Endothelial cell of umbilical vein (primary cell): ENCODE results near the gene OPTC. TPM values are rescaled to one million over a fixed set of nuclear protein-coding genes. Genes with fewer than 3 reads are reported as not detected.

Experiments used
- BruUV-seq: library from RNA; stranded (reverse); fragments of 400-500 nt; replicated peaks from 2 replicates; lab custom pipeline; 2021; lab: Mats Ljungman, UMichigan
- CTCF ChIA-PET: fragments of 300-600, 350-600 bp; sonication (Branson Sonifier 250); formaldehyde crosslinking; loops from one replicate; lab custom pipeline; 2021; ENCODE audit warnings: antibody characterized with exemption, inconsistent platforms; lab: Charles Lee
- POLR2A ChIA-PET: fragments of 300-600, 350-600 bp; sonication (Branson Sonifier 250); formaldehyde crosslinking; loops from one replicate; lab custom pipeline; 2021; ENCODE audit warnings: antibody characterized with exemption, inconsistent platforms; lab: Charles Lee
- DNase-seq: peaks from one replicate; pipeline ENCODE4 v3.0.0-alpha.2; 2011; ENCODE audit warnings: low read depth, low spot score
- FAIRE-seq: peaks from 2 replicates; lab custom pipeline; 2011; peaks lifted over from hg19 to GRCh38; lab: Jason Lieb, UNC
- H2AFZ ChIP-seq: 2 replicates; pipeline ENCODE4 v1.6.0; 2012; ENCODE audit warnings: low read depth, low read length, control low read depth, inconsistent platforms
- H3K27ac ChIP-seq: 2 replicates; pipeline ENCODE4 v1.5.1; 2011; ENCODE audit warnings: low read depth, mild to moderate bottlenecking, control low read depth, low read length, moderate library complexity; ENCODE audit not compliant: insufficient read depth
- H3K27me3 ChIP-seq, 2 experiments: 2 replicates each; pipeline versions ENCODE4 v1.6.0 to v1.6.1; 2011; ENCODE audit warnings: low read length in 2 of 2, mixed read lengths in 1 of 2; ENCODE audit not compliant: control insufficient read depth in 2 of 2, insufficient read depth in 2 of 2
- H3K36me3 ChIP-seq, 2 experiments: 2 replicates in 1 of 2; 3 replicates in 1 of 2; pipeline ENCODE4 v1.5.1; 2011; ENCODE audit warnings: low read length in 2 of 2, mild to moderate bottlenecking in 1 of 2, moderate library complexity in 1 of 2; ENCODE audit not compliant: control insufficient read depth in 2 of 2, insufficient read depth in 2 of 2; ENCODE audit errors: extremely low read depth in 1 of 2
- H3K4me1 ChIP-seq: 3 replicates; pipeline ENCODE4 v1.5.1; 2011; ENCODE audit warnings: mild to moderate bottlenecking, low read length; ENCODE audit not compliant: control insufficient read depth, insufficient read depth; ENCODE audit errors: extremely low read depth
- H3K4me2 ChIP-seq: 2 replicates; pipeline ENCODE4 v1.6.1; 2011; ENCODE audit warnings: low read length, control low read depth, mixed read lengths; ENCODE audit not compliant: insufficient read depth
- H3K4me3 ChIP-seq, 3 experiments: fragments of 200-600 bp in 1 of 3; sonication (generic), shearing (Covaris generic) in 1 of 3; replicated peaks in 1 of 3; 2 replicates each; pipeline ENCODE4 v1.5.1; 2011 to 2016; ENCODE audit warnings: control low read depth in 3 of 3, low read length in 3 of 3, mild to moderate bottlenecking in 2 of 3, inconsistent platforms in 1 of 3, low read depth in 1 of 3, moderate library complexity in 1 of 3; ENCODE audit not compliant: insufficient read depth in 1 of 3
- H3K79me2 ChIP-seq: 2 replicates; pipeline ENCODE4 v1.6.0; 2012; ENCODE audit warnings: low read length, inconsistent platforms; ENCODE audit not compliant: control insufficient read depth, insufficient read depth
- H3K9ac ChIP-seq: replicated peaks from 2 replicates; pipeline ENCODE3; 2011; ENCODE audit warnings: low read length, control low read depth; ENCODE audit not compliant: insufficient read depth; ENCODE audit errors: extremely low read depth
- H3K9me1 ChIP-seq: replicated peaks from 3 replicates; pipeline ENCODE4 v1.6.0; 2011; ENCODE audit warnings: mild to moderate bottlenecking, low read length; ENCODE audit not compliant: control insufficient read depth, insufficient read depth; ENCODE audit errors: extremely low read depth
- H3K9me3 ChIP-seq: replicated peaks from 2 replicates; pipeline ENCODE4 v1.5.1; 2012; ENCODE audit warnings: low read length, inconsistent platforms; ENCODE audit not compliant: control insufficient read depth, insufficient read depth
- H4K20me1 ChIP-seq: replicated peaks from 2 replicates; pipeline ENCODE3; 2011; ENCODE audit warnings: mild to moderate bottlenecking, low read length; ENCODE audit not compliant: control insufficient read depth, insufficient read depth; ENCODE audit errors: extremely low read depth
- CTCF ChIP-seq, 2 donors: IDR thresholded peaks; 1 replicate in 1 of 2; 2 replicates in 1 of 2; pipeline ENCODE4 v1.5.1; 2011; ENCODE audit warnings: low read length in 2 of 2, mild to moderate bottlenecking in 2 of 2, moderate library complexity in 2 of 2, control low read depth in 1 of 2, inconsistent platforms in 1 of 2, low read depth in 1 of 2; ENCODE audit not compliant: insufficient read depth in 1 of 2; ENCODE audit errors: extremely low read depth in 1 of 2
- EZH2 ChIP-seq: IDR thresholded peaks from 2 replicates; pipeline ENCODE4 v1.6.1; 2012; ENCODE audit warnings: borderline replicate concordance, low read depth, mild to moderate bottlenecking, moderate library complexity, low read length, inconsistent platforms; ENCODE audit not compliant: severe bottlenecking
- FOS ChIP-seq: IDR thresholded peaks from 2 replicates; pipeline ENCODE4 v1.6.1; 2011; ENCODE audit warnings: mild to moderate bottlenecking, low read length, moderate library complexity, borderline replicate concordance; ENCODE audit not compliant: insufficient read depth
- GATA2 ChIP-seq: IDR thresholded peaks from 2 replicates; pipeline ENCODE4 v1.7.0; 2011; ENCODE audit warnings: low read depth, mild to moderate bottlenecking, moderate library complexity, mixed read lengths, low read length; ENCODE audit not compliant: insufficient read length, insufficient read depth
- JUN ChIP-seq: IDR thresholded peaks from 2 replicates; pipeline ENCODE4 v1.6.1; 2011; ENCODE audit warnings: borderline replicate concordance, low read depth; ENCODE audit not compliant: insufficient read length, insufficient read depth
- MAX ChIP-seq: IDR thresholded peaks from 2 replicates; pipeline ENCODE4 v1.6.1; 2011; ENCODE audit not compliant: insufficient read depth, insufficient read length
- MYC ChIP-seq: IDR thresholded peaks from one replicate; pipeline ENCODE4 v1.6.1; 2011; ENCODE audit warnings: mild to moderate bottlenecking, low read depth, low read length
- POLR2A ChIP-seq: IDR thresholded peaks from 2 replicates; pipeline ENCODE4 v1.6.1; 2012; ENCODE audit warnings: low read depth, mild to moderate bottlenecking, control low read depth, low read length
- POLR2AphosphoS5 ChIP-seq: IDR thresholded peaks from 2 replicates; pipeline ENCODE4 v1.6.1; 2012; ENCODE audit warnings: low read depth, mild to moderate bottlenecking, control low read depth, low read length, moderate library complexity; ENCODE audit not compliant: insufficient read depth
- dilution Hi-C: fragments of 300-500 bp; cut with MboI; formaldehyde crosslinking; loops from one replicate; pipeline ENCODE4 v1.15.0; 2019; ENCODE audit warnings: low sequenced_read_pairs; ENCODE audit not compliant: extremely low pct_ligation_motif_present
- intact Hi-C: fragments of 100-400 bp; cut with micrococcal nuclease; formaldehyde crosslinking; loops from one replicate; pipeline ENCODE4 v1.10.0; 2022
- polyA plus RNA-seq, 4 experiments: library from polyadenylated mRNA; depleted of rRNA in 3 of 4; stranded (reverse) in 3 of 4; unstranded in 1 of 4; fragments of >200 nt; gene quantifications; 2 replicates each; pipeline versions ENCODE4 v1.2.1 to v1.2.3, GENCODE V29; 2011 to 2012; ENCODE audit warnings: missing spikeins in 1 of 4
- total RNA-seq: library from RNA; stranded (reverse); gene quantifications from 2 replicates; pipeline ENCODE4 v1.2.3, GENCODE V29; 2021

The OPTC gene
- total and polyA plus RNA-seq, 2 donors (not counting 3 experiments of a cell fraction or from before 2014, with no cell fraction given) = not detected

GRCh38 chr1:203505526-203506204 lies 11.7 kb downstream of the OPTC start:
- Histone ChIP-seq H4K20me1 (no peaks in the 10 kb centered on the region), H3K4me1 (peaks cover 4% of the 10 kb centered on the region), H3K9me3 (no peaks in the 10 kb centered on the region), H3K36me3 (no peaks in the 10 kb centered on the region), H2AFZ (no peak overlapping the region), H3K27ac (no peak overlapping the region), H3K27me3 (peaks cover 0 to 3% of the 10 kb centered on the region in 2 experiments), H3K9me1 (no peaks in the 10 kb centered on the region), H3K4me3 (no peak overlapping the region), H3K79me2 (no peaks in the 10 kb centered on the region), H3K4me2 (no peak overlapping the region), H3K9ac (no peak overlapping the region)
- no peak for TF ChIP-seq FOS
- no peak for TF ChIP-seq JUN
- no peak for TF ChIP-seq EZH2
- no peak for TF ChIP-seq GATA2
- no peak for TF ChIP-seq MAX
- no peak for TF ChIP-seq POLR2A
- no peak for TF ChIP-seq MYC
- TF ChIP-seq CTCF (IDR thresholded peaks at IDR 0.05; ENCODE audit: extremely low read depth in 1 of 2, insufficient read depth in 1 of 2, low read depth in 1 of 2, low read length in 2 of 2) = no peak
- TF ChIP-seq POLR2AphosphoS5 = no peak
- intact Hi-C loops (no loop called here), dilution Hi-C loops (no loop called here)
- CTCF ChIA-PET = interaction anchor here (1.4 to 7.4 kb wide), 6 partner anchors 12 to 196 kb away, joined by 4 to 161 read pairs (median 10); partner anchors contain the start of genes ATP2B4 and OPTC
- POLR2A ChIA-PET = no interaction called here
- no peak for FAIRE-seq
- DNase-seq = no peak
- no TSS peak for BruUV-seq
